Lower leg skin (tissue), 3 donors: ENCODE measurements around the gene POLA1.

Experiments used
- CTCF ChIP-seq, 3 donors: fragments of 450-650 bp; IDR thresholded peaks; one replicate each; pipeline ENCODE4 v1.5.1; 2016; ENCODE audit warnings: antibody characterized with exemption in 3 of 3, mild to moderate bottlenecking in 3 of 3, moderate library complexity in 2 of 3
- POLR2A ChIP-seq, 2 donors: fragments of 450-650 bp; IDR thresholded peaks; one replicate each; pipeline ENCODE4 v1.6.1; 2016 to 2017; ENCODE audit warnings: antibody characterized with exemption in 2 of 2, mild to moderate bottlenecking in 1 of 2, moderate library complexity in 1 of 2

- TF ChIP-seq POLR2A (IDR thresholded peaks at IDR 0.05) (no peak), CTCF (IDR thresholded peaks at IDR 0.05) (no peak)
Measured at GRCh38 chrX:24954732-24955131, 261.0 kb downstream of the POLA1 start.
